ENCODE measurements around the gene RAPGEF5.

The RAPGEF5 gene

GRCh38 chr7:22216832-22217475 lies 140.0 kb downstream of the RAPGEF5 start:
- DNase-seq (ENCODE audit: low spot score) = no peak

DNA sequence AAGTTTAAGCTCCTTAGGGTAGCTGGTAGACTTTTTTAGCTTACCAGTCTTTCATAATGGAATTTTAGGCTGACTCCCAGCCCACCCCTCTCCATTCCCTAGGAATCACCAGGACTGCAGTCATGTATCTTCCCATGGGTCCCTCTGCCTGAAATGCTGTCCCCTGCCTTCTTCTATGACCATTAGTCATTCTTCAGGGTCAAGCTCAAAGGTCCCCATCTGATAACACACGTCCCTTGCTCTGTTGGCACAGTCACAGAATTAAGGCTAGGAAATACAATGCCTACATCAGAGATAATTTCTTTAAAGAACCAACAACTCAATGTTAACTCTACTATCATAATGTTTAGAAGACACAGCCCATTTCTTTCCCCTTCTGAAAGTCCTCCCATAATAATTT lies 140.6 kb downstream of the RAPGEF5 start:
- no peak for DNase-seq (ENCODE audit: low spot score)

- no peak for DNase-seq (ENCODE audit: low spot score)
These were observed 143.0 kb downstream of the RAPGEF5 start for GRCh38 chr7:22214000-22214399.

DNA sequence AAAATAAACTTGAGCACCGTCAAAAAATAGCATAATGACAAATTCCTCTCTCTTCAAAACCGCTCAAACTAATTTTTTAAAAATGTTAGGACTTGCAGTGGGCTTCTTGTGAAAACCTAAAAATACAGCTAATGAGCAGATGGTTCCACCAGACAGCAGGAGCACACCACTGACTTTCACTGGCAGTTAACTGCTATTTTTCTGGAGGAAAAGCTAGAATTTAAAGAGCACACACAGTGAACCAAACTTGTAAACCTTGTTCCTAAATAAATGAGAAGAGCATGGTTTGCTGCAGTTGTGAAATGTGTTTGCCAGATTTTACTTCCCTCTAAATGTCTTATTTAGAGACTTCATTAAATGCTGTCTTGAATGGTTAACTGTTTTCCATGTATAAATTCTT lies 143.9 kb downstream of the RAPGEF5 start:
- no peak for DNase-seq (ENCODE audit: low spot score)

DNA sequence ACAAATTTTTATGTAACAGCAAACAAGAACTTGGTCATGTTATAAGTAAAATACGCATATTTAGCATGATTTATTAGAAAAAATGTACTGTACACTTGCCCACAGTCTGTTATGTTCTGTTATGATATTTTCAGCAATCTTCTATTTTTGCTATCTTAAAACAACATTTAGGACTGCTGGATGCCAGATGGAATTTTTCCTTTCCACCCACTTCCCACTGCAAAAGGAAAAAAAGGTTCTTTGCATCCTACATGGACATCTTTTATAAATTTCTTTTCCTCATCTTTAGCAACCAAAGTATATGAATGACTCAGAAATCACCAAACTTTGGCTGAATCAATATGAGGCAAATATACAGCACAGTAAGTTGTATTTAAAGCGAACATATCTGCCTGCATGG lies 146.0 kb downstream of the RAPGEF5 start:
- no peak for DNase-seq (ENCODE audit: low spot score)

GRCh38 chr7:22210355-22210754 lies 146.6 kb downstream of the RAPGEF5 start:
- no peak for DNase-seq (ENCODE audit: low spot score)

GRCh38 chr7:22208799-22209198 lies 148.2 kb downstream of the RAPGEF5 start:
- no peak for DNase-seq (ENCODE audit: low spot score)

- no peak for DNase-seq (ENCODE audit: low spot score)
These were observed 149.2 kb downstream of the RAPGEF5 start for GRCh38 chr7:22207724-22208225.

DNA sequence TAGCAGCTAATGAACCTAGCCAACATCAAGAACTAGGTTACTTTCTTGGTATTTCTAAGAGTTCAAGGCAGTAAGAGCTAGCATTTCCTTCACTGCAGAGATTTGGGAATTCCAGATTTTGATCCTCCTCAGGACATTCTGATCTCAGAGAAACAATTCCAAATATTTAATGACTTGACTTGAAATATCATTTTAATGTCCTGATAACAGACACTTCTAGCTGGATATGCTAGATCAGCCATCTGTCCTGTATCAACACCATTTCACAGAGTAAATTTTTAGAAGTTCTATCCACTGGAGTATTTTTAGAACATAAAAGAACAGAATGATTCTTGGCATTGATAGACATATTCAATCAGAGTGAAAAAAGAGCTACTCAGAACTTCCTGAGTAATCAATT lies 151.3 kb downstream of the RAPGEF5 start:
- DNase-seq (ENCODE audit: low spot score) = no peak

DNA sequence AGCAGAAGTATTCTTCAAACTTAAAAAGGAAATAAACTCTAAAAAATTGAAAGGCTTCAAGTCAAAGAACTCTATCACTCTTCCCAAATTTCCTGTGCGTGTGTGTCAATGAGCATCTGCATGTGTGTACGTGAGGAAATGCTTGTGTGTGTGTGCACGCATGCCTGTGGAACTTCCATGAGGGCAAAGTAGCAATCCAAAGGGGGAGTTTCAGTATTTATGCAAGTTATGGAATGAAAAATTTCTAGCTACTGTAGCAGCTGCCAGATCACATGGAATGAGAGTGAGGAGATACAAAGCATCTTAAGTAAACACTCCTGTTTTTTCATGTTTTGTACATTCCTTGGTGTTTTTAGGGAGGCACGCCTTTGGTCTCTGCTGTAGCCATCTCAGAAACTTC lies 152.6 kb downstream of the RAPGEF5 start:
- no peak for DNase-seq (ENCODE audit: low spot score)

DNA sequence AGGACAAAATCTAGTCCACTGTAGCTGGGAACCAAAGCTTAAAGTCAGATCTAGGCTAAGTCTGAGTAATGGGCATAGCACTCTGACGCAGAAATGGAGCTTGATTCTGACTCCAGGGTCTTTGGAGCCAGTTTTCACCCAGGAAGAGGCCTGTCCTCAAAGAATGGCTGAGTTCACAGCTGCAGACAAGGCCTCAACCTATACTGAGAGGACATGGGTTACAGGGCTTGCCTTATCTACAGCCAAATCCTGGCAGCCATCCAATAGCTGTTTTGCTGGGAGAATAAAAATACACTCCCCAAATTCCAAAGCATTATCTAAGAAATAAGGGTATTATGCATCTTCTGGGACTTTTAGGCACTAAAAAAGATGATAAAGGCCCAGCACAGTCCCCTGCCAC lies 154.8 kb downstream of the RAPGEF5 start:
- no peak for DNase-seq (ENCODE audit: low spot score)

DNA sequence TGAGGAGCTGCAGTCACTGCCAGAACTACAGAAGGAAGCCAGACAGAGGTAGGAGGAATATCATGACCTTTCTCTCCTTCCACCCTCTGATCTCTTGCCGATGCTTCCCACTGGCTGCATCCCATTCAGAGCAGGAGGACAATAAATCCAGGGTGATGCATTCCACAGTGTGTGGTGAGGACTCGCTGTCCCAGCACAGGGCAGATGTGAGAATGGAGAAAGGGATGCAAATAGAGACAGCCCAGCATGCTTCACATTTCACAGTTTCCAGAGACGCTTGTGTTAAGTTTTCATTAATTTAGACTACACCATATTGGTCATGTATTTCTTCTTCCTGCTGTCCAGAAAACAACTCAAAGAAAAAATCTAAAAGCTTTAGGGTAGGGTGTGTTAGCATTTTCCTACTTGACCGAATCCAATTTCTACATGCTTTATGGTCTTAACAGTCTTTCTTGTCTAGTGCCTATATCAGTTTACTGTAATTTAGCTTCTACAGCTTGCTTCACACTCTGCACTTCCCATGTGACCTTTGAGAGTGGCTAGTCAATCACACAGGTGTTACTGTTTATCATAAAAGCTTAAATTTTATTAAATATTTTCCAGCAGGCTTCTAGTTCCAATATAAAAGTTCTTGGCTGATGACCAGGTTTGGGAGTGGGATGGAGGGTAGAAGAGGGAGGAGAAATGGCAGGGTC lies 155.6 kb downstream of the RAPGEF5 start:
- no peak for DNase-seq (ENCODE audit: low spot score)

- no peak for DNase-seq (ENCODE audit: low spot score)
These were observed 156.2 kb downstream of the RAPGEF5 start for GRCh38 chr7:22200777-22201176.

DNA sequence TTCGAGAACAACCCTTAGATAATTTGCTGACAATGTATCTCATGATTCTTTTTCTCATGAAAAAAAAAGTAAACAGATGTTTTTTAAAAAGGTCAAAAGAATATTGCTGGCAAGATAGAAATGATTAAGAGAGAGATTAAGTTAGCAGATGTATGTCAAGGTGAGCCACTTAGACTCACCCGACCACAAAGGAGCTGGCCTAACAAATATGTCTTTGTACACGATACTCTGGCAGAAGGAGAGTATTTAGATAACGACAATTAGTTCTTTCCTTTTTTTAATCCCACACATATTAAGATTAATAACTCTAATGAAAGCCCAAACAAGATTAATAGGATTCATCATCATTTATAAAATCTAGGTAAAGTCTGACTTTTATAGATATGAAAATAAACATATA lies 156.7 kb downstream of the RAPGEF5 start:
- no peak for DNase-seq (ENCODE audit: low spot score)

- DNase-seq (ENCODE audit: low spot score) = no peak
These were observed 159.6 kb downstream of the RAPGEF5 start for GRCh38 chr7:22197376-22197775.

- DNase-seq (ENCODE audit: low spot score) = no peak
These were observed 160.5 kb downstream of the RAPGEF5 start for GRCh38 chr7:22196429-22196828.

- DNase-seq (ENCODE audit: low spot score) = no peak
These were observed 161.4 kb downstream of the RAPGEF5 start for GRCh38 chr7:22195397-22196172.

- DNase-seq (ENCODE audit: low spot score) = no peak
These were observed 162.2 kb downstream of the RAPGEF5 start for GRCh38 chr7:22194658-22195273.

GRCh38 chr7:22193450-22193983 lies 163.4 kb downstream of the RAPGEF5 start:
- DNase-seq (ENCODE audit: low spot score) = no peak

GRCh38 chr7:22192801-22193200 lies 164.2 kb downstream of the RAPGEF5 start:
- no peak for DNase-seq (ENCODE audit: low spot score)

GRCh38 chr7:22190736-22191135 lies 166.2 kb downstream of the RAPGEF5 start:
- no peak for DNase-seq (ENCODE audit: low spot score)

GRCh38 chr7:22189741-22190140 lies 167.2 kb downstream of the RAPGEF5 start:
- no peak for DNase-seq (ENCODE audit: low spot score)
